IPS-11a (cell line): ENCODE results near the gene KCNMA1.

Source experiments
- H3K4me3 ChIP-seq: one replicate; pipeline ENCODE4 v1.5.1; 2013; ENCODE audit warnings: low read depth, low read length, control low read depth

Gene KCNMA1

GRCh38 chr10:77041636-77042258 lies 595.9 kb downstream of the KCNMA1 start:
- no peak overlapping the region for H3K4me3 ChIP-seq

- no peak overlapping the region for H3K4me3 ChIP-seq
Observed at GRCh38 chr10:77038407-77038806, 599.2 kb downstream of the KCNMA1 start.

GRCh38 chr10:77037735-77038403 lies 599.7 kb downstream of the KCNMA1 start:
- H3K4me3 ChIP-seq: no peak overlapping the region

- no peak overlapping the region for H3K4me3 ChIP-seq
Observed at GRCh38 chr10:77036993-77037734, 600.4 kb downstream of the KCNMA1 start.

- no peak overlapping the region for H3K4me3 ChIP-seq
Observed at GRCh38 chr10:77036276-77036675, 601.3 kb downstream of the KCNMA1 start.

- H3K4me3 ChIP-seq: no peak overlapping the region
Observed at GRCh38 chr10:77034795-77035194, 602.8 kb downstream of the KCNMA1 start.

GRCh38 chr10:77034240-77034639 lies 603.4 kb downstream of the KCNMA1 start:
- no peak overlapping the region for H3K4me3 ChIP-seq

- H3K4me3 ChIP-seq: no peak overlapping the region
Observed at GRCh38 chr10:77032188-77032570, 605.4 kb downstream of the KCNMA1 start.

- no peak overlapping the region for H3K4me3 ChIP-seq
Observed at GRCh38 chr10:77031531-77032187, 605.9 kb downstream of the KCNMA1 start.

- H3K4me3 ChIP-seq: no peak overlapping the region
Observed at GRCh38 chr10:77030974-77031373, 606.6 kb downstream of the KCNMA1 start.

- no peak overlapping the region for H3K4me3 ChIP-seq
Observed at GRCh38 chr10:77029777-77030717, 607.6 kb downstream of the KCNMA1 start.

GRCh38 chr10:77028042-77028441 lies 609.6 kb downstream of the KCNMA1 start:
- H3K4me3 ChIP-seq: no peak overlapping the region

GRCh38 chr10:77027576-77027975 lies 610.0 kb downstream of the KCNMA1 start:
- no peak overlapping the region for H3K4me3 ChIP-seq

- H3K4me3 ChIP-seq: no peak overlapping the region
Observed at GRCh38 chr10:77027141-77027540, 610.5 kb downstream of the KCNMA1 start.

- no peak overlapping the region for H3K4me3 ChIP-seq
Observed at GRCh38 chr10:77026148-77026547, 611.5 kb downstream of the KCNMA1 start.

GRCh38 chr10:77024461-77024860 lies 613.1 kb downstream of the KCNMA1 start:
- no peak overlapping the region for H3K4me3 ChIP-seq

GRCh38 chr10:77023396-77023795 lies 614.2 kb downstream of the KCNMA1 start:
- no peak overlapping the region for H3K4me3 ChIP-seq

GRCh38 chr10:77022671-77023070 lies 614.9 kb downstream of the KCNMA1 start:
- H3K4me3 ChIP-seq: no peak overlapping the region

- H3K4me3 ChIP-seq: no peak overlapping the region
Observed at GRCh38 chr10:77021966-77022490, 615.6 kb downstream of the KCNMA1 start.

GRCh38 chr10:77020426-77021040 lies 617.1 kb downstream of the KCNMA1 start:
- H3K4me3 ChIP-seq: no peak overlapping the region
